ENCODE data around the gene KRT82. TPM values are rescaled to one million over a fixed set of nuclear protein-coding genes. Genes with fewer than 3 reads are reported as not detected.

Gene KRT82
- total RNA-seq, 2 donors from 2014 or later: not detected

- no peak for TF ChIP-seq CTCF (IDR thresholded peaks at IDR 0.05)
- Histone ChIP-seq H3K4me1 (ENCODE audit: control insufficient read depth in 1 of 2, low read depth in 2 of 2) (no peaks in the 10 kb centered on the region), H3K27me3 (replicated peaks; ENCODE audit: insufficient read depth) (no peaks in the 10 kb centered on the region), H3K36me3 (no peaks in the 10 kb centered on the region), H3K27ac (no peak overlapping the region), H3K9me3 (no peaks in the 10 kb centered on the region), H3K4me3 (no peak overlapping the region)
- no peak for DNase-seq (ENCODE audit: low spot score)
- no peak for ATAC-seq (ENCODE audit: insufficient number of reproducible peaks, low FRiP score, low read depth)
Measured at GRCh38 chr12:52404951-52405350, 1.2 kb downstream of the KRT82 start.

DNA sequence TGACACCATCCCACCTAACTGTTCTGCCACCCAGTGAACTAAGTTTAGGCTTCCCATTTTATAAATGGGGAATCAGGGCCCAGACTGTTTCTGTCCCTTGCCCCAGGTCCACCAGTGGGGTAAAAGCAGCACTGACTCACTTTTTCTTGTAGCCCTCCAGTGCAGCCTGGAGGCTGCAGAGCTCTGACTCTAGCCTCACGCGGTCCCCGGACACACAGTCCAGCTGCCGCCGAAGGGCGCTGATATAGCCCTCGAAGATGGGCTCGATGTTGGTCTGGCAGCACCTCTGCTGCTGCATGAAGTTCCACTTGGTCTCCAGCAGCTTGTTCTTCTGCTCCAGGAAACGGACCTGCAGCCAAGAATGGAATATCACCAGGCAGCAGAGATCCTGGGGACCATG lies 2.6 kb downstream of the KRT82 start:
- no peak for DNase-seq (ENCODE audit: low spot score)

GRCh38 chr12:52402873-52403540 lies 3.1 kb downstream of the KRT82 start:
- no peak for TF ChIP-seq CTCF (IDR thresholded peaks at IDR 0.05)
- DNase-seq (ENCODE audit: low spot score) (no peak), ATAC-seq (ENCODE audit: insufficient number of reproducible peaks, low FRiP score, low read depth) (no peak)
- H3K4me3 ChIP-seq: no peak overlapping the region
- H3K27me3 ChIP-seq (replicated peaks; ENCODE audit: insufficient read depth): no peaks in the 10 kb centered on the region
- H3K27ac ChIP-seq: no peak overlapping the region
- no peaks in the 10 kb centered on the region for H3K36me3 ChIP-seq
- no peaks in the 10 kb centered on the region for H3K9me3 ChIP-seq
- no peaks in the 10 kb centered on the region for H3K4me1 ChIP-seq (ENCODE audit: control insufficient read depth in 1 of 2, low read depth in 2 of 2)

More for the DNA sequence above, 2.6 kb downstream of the KRT82 start:
- no peak for ATAC-seq (ENCODE audit: insufficient number of reproducible peaks, low FRiP score, low read depth)
- no peak overlapping the region for H3K4me3 ChIP-seq
- H3K27ac ChIP-seq: no peak overlapping the region
- no peaks in the 10 kb centered on the region for H3K4me1 ChIP-seq (ENCODE audit: control insufficient read depth in 1 of 2, low read depth in 2 of 2)
- no peaks in the 10 kb centered on the region for H3K36me3 ChIP-seq
- no peak for TF ChIP-seq CTCF (IDR thresholded peaks at IDR 0.05)
- H3K9me3 ChIP-seq: no peaks in the 10 kb centered on the region
- no peaks in the 10 kb centered on the region for H3K27me3 ChIP-seq (replicated peaks; ENCODE audit: insufficient read depth)

- no peaks in the 10 kb centered on the region for H3K4me1 ChIP-seq (ENCODE audit: control insufficient read depth in 1 of 2, low read depth in 2 of 2)
- H3K27ac ChIP-seq: no peak overlapping the region
- no peak for ATAC-seq (ENCODE audit: insufficient number of reproducible peaks, low FRiP score, low read depth)
- no peak for DNase-seq (ENCODE audit: low spot score)
- TF ChIP-seq CTCF (IDR thresholded peaks at IDR 0.05): no peak
- H3K9me3 ChIP-seq: no peaks in the 10 kb centered on the region
- no peak overlapping the region for H3K4me3 ChIP-seq
- no peaks in the 10 kb centered on the region for H3K36me3 ChIP-seq
- no peaks in the 10 kb centered on the region for H3K27me3 ChIP-seq (replicated peaks; ENCODE audit: insufficient read depth)
Measured at GRCh38 chr12:52402377-52402776, 3.8 kb downstream of the KRT82 start.

DNA sequence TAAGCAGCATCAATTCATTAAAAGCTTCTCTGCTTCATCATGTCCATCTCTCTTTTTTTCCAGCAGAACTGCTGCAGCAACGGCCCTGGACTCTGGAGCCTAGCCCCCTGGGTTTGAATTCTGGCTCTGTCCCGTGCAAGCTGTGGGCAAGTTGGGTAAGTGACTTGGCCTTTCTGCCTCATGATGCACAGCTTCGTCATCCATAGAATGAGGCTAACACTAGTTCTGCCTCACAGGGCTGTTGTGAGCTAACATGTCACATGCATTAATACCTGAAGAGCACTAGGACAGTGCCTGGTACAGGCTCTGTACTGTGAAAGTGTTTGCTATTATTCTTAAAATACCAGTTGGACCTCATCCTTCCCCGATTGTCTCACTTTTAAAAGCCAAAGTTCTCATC lies 4.2 kb downstream of the KRT82 start:
- no peak for TF ChIP-seq CTCF (IDR thresholded peaks at IDR 0.05)
- no peak overlapping the region for H3K4me3 ChIP-seq
- no peaks in the 10 kb centered on the region for H3K4me1 ChIP-seq (ENCODE audit: control insufficient read depth in 1 of 2, low read depth in 2 of 2)
- H3K9me3 ChIP-seq: no peaks in the 10 kb centered on the region
- H3K27ac ChIP-seq: no peak overlapping the region
- no peaks in the 10 kb centered on the region for H3K27me3 ChIP-seq (replicated peaks; ENCODE audit: insufficient read depth)
- H3K36me3 ChIP-seq: no peaks in the 10 kb centered on the region
- DNase-seq (ENCODE audit: low spot score) (no peak), ATAC-seq (ENCODE audit: insufficient number of reproducible peaks, low FRiP score, low read depth) (no peak)

Measured in thoracic aorta (tissue), 2 donors.